T-cell (primary cell): ENCODE data around the gene SERPINA1. TPM values are rescaled to one million over a fixed set of nuclear protein-coding genes. Genes with fewer than 3 reads are reported as not detected.

Experiments used
- ATAC-seq, 4 experiments: fragments of 200-7000 bp in 3 of 4; fragments of 150-1000 bp in 1 of 4; cut with Tn5 transposase; replicated peaks in 1 of 4; 1 replicate in 3 of 4; 2 replicates in 1 of 4; pipeline ENCODE4 v1.10.0; 2021; ENCODE audit warnings: moderate library complexity in 3 of 4, mild to moderate bottlenecking in 2 of 4, moderate number of reproducible peaks in 1 of 4
- CTCF ChIA-PET, 2 donors: fragments of 300-600 bp; sonication (Branson Sonifier 250); formaldehyde crosslinking; loops; one replicate each; lab custom pipeline; 2022; ENCODE audit warnings: antibody characterized with exemption in 2 of 2; lab: Charles Lee
- POLR2A ChIA-PET, 2 donors: fragments of 300-600 bp; sonication (Branson Sonifier 250); formaldehyde crosslinking; loops; one replicate each; lab custom pipeline; 2022; ENCODE audit warnings: antibody characterized with exemption in 2 of 2; lab: Charles Lee
- DNase-seq, 35 experiments: peaks; one replicate each; pipeline versions ENCODE4 v3.0.0 to v3.0.0-alpha.2; 2013 to 2023
- H3K27ac ChIP-seq: one replicate; pipeline ENCODE4 v1.5.1; 2013; ENCODE audit warnings: low read length
- H3K27me3 ChIP-seq, 2 experiments: replicated peaks in 1 of 2; 1 replicate in 1 of 2; 2 replicates in 1 of 2; pipeline versions ENCODE4 v1.6.1 to v1.7.0; 2013; ENCODE audit warnings: low read length in 1 of 2, mixed read lengths in 1 of 2; ENCODE audit not compliant: control insufficient read depth in 2 of 2, insufficient read depth in 2 of 2; ENCODE audit errors: extremely low read depth in 1 of 2
- H3K36me3 ChIP-seq, 2 donors: 1 replicate in 1 of 2; 2 replicates in 1 of 2; pipeline versions ENCODE4 v1.6.1 to v1.7.0; 2013; ENCODE audit warnings: low read length in 1 of 2; ENCODE audit not compliant: control insufficient read depth in 2 of 2, insufficient read depth in 1 of 2; ENCODE audit errors: extremely low read depth in 1 of 2
- H3K4me1 ChIP-seq, 2 experiments: 1 replicate in 1 of 2; 2 replicates in 1 of 2; pipeline versions ENCODE4 v1.6.1 to v1.7.0; 2013; ENCODE audit warnings: low read length in 2 of 2, mixed read lengths in 1 of 2; ENCODE audit not compliant: insufficient read depth in 2 of 2, control insufficient read depth in 1 of 2; ENCODE audit errors: extremely low read depth in 1 of 2
- H3K4me3 ChIP-seq, 2 donors: 1 replicate in 1 of 2; 2 replicates in 1 of 2; pipeline versions ENCODE4 v1.5.1 to v1.7.0; 2013; ENCODE audit warnings: mild to moderate bottlenecking in 2 of 2, low read length in 1 of 2, moderate library complexity in 1 of 2; ENCODE audit not compliant: control insufficient read depth in 1 of 2; ENCODE audit errors: extremely low read depth in 1 of 2
- H3K9me3 ChIP-seq: 2 replicates; pipeline ENCODE4 v1.7.0; 2013
- H3K27ac Mint-ChIP-seq, 2 donors: one replicate each; pipeline ENCODE4 v1.8.0; 2020 to 2021; ENCODE audit warnings: mild to moderate bottlenecking in 2 of 2, mixed read lengths in 2 of 2
- H3K27me3 Mint-ChIP-seq, 2 donors: one replicate each; pipeline ENCODE4 v1.8.0; 2021 to 2022; ENCODE audit warnings: mixed read lengths in 2 of 2
- H3K36me3 Mint-ChIP-seq: one replicate; pipeline ENCODE4 v1.8.0; 2021; ENCODE audit warnings: mixed read lengths
- H3K4me1 Mint-ChIP-seq, 3 donors: one replicate each; pipeline ENCODE4 v1.8.0; 2020 to 2022; ENCODE audit warnings: mixed read lengths in 3 of 3, mild to moderate bottlenecking in 1 of 3
- H3K4me3 Mint-ChIP-seq, 3 donors: one replicate each; pipeline ENCODE4 v1.8.0; 2020 to 2022; ENCODE audit warnings: mild to moderate bottlenecking in 3 of 3, mixed read lengths in 3 of 3, moderate library complexity in 3 of 3
- H3K9me3 Mint-ChIP-seq, 3 donors: one replicate each; pipeline ENCODE4 v1.8.0; 2020 to 2022; ENCODE audit warnings: mixed read lengths in 3 of 3
- WGBS: methylation state at CpG from one replicate; pipeline ENCODE4 v1.1.5; 2013; ENCODE audit warnings: missing lambda C conversion rate; ENCODE audit not compliant: insufficient coverage; 5-methylcytosine and 5-hydroxymethylcytosine counted together
- total RNA-seq, 35 experiments: library from RNA in 6 of 35; stranded (reverse) in 6 of 35; fragments of 120-200 nt in 1 of 35; gene quantifications; one replicate each; pipeline versions ENCODE4 v1.2.1 to v1.2.4 and lab custom pipeline; 2013 to 2026

The SERPINA1 gene
- total RNA-seq, 5 donors from 2014 or later (not counting 1 experiment from before 2014, with no cell fraction given), result 0.63 to 11.1 (median 6.7) TPM

DNA sequence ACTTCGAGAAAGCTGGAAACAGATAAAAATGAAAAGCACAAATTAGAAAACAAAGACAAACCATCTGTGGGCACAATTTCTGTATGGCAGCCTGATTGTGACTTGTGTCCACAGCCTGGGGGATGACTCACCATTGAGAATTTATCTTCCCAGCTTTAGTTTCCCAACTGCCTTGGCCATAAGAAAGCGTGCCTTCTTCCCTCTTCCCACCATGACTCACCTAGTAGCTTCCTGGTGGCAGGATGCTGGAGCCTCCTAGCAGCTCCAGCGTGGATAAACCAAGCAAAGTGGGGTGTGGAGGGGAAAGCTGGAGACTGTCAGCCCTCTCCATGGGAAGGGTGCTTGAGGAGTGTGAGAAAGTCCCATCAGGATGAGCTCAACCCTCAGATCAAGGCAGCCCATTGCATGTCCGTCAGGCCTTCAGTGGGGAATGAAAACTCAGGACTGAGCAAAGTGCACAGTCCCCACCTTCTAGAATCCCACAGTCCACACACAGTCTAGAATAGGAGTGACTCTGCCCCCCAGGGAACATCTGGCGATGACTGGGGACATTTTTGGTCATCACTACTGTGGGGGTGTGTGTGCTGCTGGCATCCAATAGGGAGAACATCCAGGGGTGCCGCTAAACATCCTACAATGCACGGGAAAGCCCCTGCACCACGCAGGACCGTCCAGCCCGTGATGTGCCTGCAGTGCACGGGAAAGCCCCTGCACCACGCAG, 42.9 kb downstream of the SERPINA1 start:
- peaks cover 17 to 21% of the 10 kb centered on the region in 2 donors for H3K27me3 Mint-ChIP-seq
- ChIA-PET POLR2A (no interaction called here), CTCF (no interaction called here)
- Histone ChIP-seq H3K4me1 (peaks cover 0 to 3% of the 10 kb centered on the region in 2 experiments), H3K27me3 (peaks cover 0 to 4% of the 10 kb centered on the region in 2 experiments), H3K36me3 (no peaks in the 10 kb centered on the region), H3K9me3 (no peaks in the 10 kb centered on the region), H3K27ac (peak overlapping the region; percentile 48), H3K4me3 (no peak overlapping the region)
- ATAC-seq, result peak in 1 of 4 experiments; percentile 71
- peaks cover 0 to 13% (median 0%) of the 10 kb centered on the region in 3 donors for H3K9me3 Mint-ChIP-seq
- DNase-seq, result peak in 2 of 35 experiments; percentile 8 to 28
- no peak overlapping the region for H3K4me3 Mint-ChIP-seq
- peaks cover 0 to 12% (median 3%) of the 10 kb centered on the region in 3 donors for H3K4me1 Mint-ChIP-seq
- WGBS, result 69% methylated on average over 7 of the region's 12 CpGs
- H3K36me3 Mint-ChIP-seq, result no peaks in the 10 kb centered on the region
- no peak overlapping the region for H3K27ac Mint-ChIP-seq

DNA sequence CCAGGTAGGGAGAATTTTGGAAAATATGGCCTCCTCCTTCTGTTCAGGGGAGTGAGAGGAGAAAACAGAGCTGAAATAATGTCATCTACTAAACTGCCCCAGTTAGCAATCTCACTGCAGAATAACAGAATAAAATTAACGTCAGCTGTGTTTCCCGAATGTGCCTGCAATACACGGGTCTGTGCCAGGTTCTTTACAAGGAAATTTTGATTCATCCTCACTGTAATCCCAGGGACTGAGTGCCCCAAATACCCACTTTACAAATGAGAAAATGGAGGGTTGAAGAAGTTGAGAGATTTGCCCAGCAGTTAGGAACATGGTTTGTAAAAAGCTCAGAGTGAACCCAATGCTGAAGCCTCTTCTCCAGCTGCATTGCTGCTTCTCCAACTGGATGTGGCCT, 44.0 kb downstream of the SERPINA1 start:
- POLR2A ChIA-PET, result no interaction called here

DNA sequence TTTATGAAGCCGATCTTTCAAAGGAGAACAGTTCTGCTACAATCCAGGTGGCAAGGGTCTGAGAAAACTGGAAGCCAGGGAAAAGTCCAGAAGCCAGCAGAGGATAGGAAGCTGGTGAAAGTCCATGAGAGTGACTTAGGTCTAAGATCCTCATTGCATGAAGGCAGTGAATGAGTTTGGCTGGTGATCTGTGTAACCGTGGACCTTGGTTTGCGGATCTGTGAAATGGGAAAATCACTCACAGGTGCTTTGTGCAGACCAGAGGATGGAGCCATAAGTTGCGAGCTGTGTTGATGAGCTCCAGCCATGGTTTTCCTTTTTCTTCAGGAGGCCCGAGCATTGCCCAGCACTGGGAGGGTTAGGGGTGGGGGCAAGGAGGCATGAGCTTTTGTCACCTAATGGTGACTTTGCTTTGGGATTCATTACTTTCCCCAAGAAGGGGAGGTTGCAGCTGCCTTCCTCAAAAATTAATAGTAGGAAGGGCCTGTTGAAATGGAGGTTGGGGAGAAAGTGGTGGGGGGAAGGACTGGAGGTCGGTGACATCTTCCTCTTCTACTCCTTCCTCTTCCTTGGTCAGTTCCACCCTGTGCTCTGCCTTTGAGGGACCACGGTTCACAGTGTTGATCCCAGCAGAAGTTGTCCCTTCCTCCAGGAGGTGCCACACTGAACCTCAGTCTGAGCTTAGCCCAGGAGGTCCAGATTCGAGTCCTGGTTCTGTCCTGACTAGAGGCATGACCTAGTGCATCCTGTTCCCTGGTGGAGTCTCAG, 45.0 kb downstream of the SERPINA1 start:
- POLR2A ChIA-PET, result no interaction called here
- Histone ChIP-seq H3K27ac (no peak overlapping the region), H3K9me3 (no peaks in the 10 kb centered on the region), H3K4me3 (no peak overlapping the region), H3K4me1 (peaks cover 0 to 3% of the 10 kb centered on the region in 2 experiments), H3K36me3 (no peaks in the 10 kb centered on the region), H3K27me3 (peaks cover 0 to 4% of the 10 kb centered on the region in 2 experiments)
- Mint-ChIP-seq H3K4me3 (no peak overlapping the region), H3K27ac (no peak overlapping the region), H3K36me3 (no peaks in the 10 kb centered on the region), H3K4me1 (peaks cover 0 to 12% (median 3%) of the 10 kb centered on the region in 3 donors), H3K27me3 (peaks cover 26% of the 10 kb centered on the region in 2 donors), H3K9me3 (peaks cover 0 to 15% (median 0%) of the 10 kb centered on the region in 3 donors)
- CTCF ChIA-PET, result no interaction called here
- no peak for ATAC-seq
- 76% methylated on average over 6 of the region's 8 CpGs for WGBS
- no peak for DNase-seq

More for the DNA sequence above, 44.0 kb downstream of the SERPINA1 start:
- ATAC-seq, result no peak
- Mint-ChIP-seq H3K36me3 (no peaks in the 10 kb centered on the region), H3K4me3 (no peak overlapping the region), H3K4me1 (peaks cover 0 to 12% (median 3%) of the 10 kb centered on the region in 3 donors), H3K9me3 (peaks cover 0 to 15% (median 0%) of the 10 kb centered on the region in 3 donors), H3K27me3 (peaks cover 20 to 24% of the 10 kb centered on the region in 2 donors), H3K27ac (no peak overlapping the region)
- Histone ChIP-seq H3K36me3 (no peaks in the 10 kb centered on the region), H3K9me3 (no peaks in the 10 kb centered on the region), H3K4me1 (peaks cover 0 to 3% of the 10 kb centered on the region in 2 experiments), H3K4me3 (no peak overlapping the region), H3K27ac (no peak overlapping the region), H3K27me3 (peaks cover 0 to 4% of the 10 kb centered on the region in 2 experiments)
- CTCF ChIA-PET, result no interaction called here
- 80% methylated on average over 2 of the region's 3 CpGs for WGBS
- no peak for DNase-seq

DNA sequence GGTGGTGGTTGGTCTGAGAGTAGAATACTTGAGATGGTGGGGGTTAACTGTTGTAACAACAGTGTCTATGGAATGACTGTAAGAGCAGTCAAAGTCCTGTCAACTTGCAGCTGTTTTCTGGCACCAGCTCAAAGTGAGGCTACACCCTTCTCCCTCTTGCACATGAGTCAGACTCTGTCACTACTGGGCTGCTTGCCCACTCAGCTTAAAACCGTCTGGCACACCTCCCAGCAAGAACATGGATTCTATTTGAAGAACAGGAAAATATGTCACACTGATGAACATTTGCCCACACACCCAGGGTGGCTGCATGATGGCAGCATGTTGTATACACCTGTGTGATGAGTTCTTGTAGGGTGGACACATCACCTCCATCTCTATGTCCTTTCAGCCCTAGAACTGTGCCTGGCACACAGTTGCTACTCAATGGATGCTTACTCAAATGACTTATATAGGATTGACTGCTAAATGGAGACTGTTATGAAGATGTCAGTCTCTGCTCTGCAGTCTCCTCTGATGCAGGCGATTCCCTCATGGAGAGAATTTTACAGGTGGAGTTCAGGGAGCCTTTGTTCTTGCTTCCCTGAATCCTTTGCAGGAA, 46.0 kb downstream of the SERPINA1 start:
- no peak for DNase-seq
- H3K4me1 ChIP-seq, result peaks cover 0 to 3% of the 10 kb centered on the region in 2 experiments
- H3K36me3 ChIP-seq, result no peaks in the 10 kb centered on the region
- H3K36me3 Mint-ChIP-seq, result no peaks in the 10 kb centered on the region
- H3K4me3 ChIP-seq, result no peak overlapping the region
- H3K27me3 ChIP-seq, result peaks cover 0 to 4% of the 10 kb centered on the region in 2 experiments
- H3K27ac ChIP-seq, result no peak overlapping the region
- no peak overlapping the region for H3K4me3 Mint-ChIP-seq
- H3K27ac Mint-ChIP-seq, result no peak overlapping the region
- no CpG with 5 or more reads among the region's 2 CpGs for WGBS
- POLR2A ChIA-PET, result no interaction called here
- H3K9me3 ChIP-seq, result no peaks in the 10 kb centered on the region
- peaks cover 26 to 28% of the 10 kb centered on the region in 2 donors for H3K27me3 Mint-ChIP-seq
- no peak for ATAC-seq
- H3K9me3 Mint-ChIP-seq, result peaks cover 0 to 15% (median 0%) of the 10 kb centered on the region in 3 donors
- CTCF ChIA-PET, result no interaction called here
- peaks cover 0 to 12% (median 3%) of the 10 kb centered on the region in 3 donors for H3K4me1 Mint-ChIP-seq

DNA sequence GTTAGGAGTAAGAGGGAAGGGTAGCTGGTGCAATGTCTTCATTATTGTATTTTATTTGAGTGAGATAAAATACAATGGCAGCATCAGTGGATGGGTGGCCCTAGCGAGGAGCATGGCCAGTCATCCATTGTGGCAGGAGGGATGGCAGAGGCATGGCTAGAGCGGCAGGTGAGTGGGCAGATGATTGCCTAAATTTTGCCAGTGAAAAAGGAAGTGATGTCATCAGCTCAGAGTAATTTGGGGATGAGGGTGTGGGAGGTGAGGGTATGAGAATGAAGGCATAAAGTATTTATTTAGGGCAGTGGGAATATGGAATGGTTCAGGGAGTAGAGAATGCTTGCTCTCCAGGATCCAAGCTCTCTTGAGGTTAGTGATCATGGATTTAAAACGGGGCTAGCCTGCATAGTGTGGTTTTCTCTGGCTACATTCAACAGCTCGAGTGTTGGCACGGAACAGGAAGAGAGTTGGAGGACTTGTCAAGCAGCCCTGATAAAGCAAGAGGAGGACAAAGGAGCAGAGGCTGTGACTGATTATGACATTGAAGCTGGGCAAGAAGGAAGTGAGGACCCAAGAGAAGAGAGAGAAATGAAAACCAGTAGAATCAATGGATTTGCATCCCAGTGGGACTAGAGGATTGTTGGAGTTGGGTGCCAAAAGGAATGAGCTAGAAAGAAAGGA, 46.6 kb downstream of the SERPINA1 start:
- H3K9me3 ChIP-seq, result no peaks in the 10 kb centered on the region
- H3K27me3 ChIP-seq, result peaks cover 0 to 4% of the 10 kb centered on the region in 2 experiments
- POLR2A ChIA-PET, result no interaction called here
- no peak for ATAC-seq
- H3K36me3 ChIP-seq, result no peaks in the 10 kb centered on the region
- CTCF ChIA-PET, result no interaction called here
- Mint-ChIP-seq H3K27me3 (peaks cover 26 to 28% of the 10 kb centered on the region in 2 donors), H3K27ac (no peak overlapping the region), H3K4me1 (peaks cover 0 to 10% (median 3%) of the 10 kb centered on the region in 3 donors), H3K36me3 (no peaks in the 10 kb centered on the region), H3K4me3 (no peak overlapping the region), H3K9me3 (peaks cover 0 to 15% (median 0%) of the 10 kb centered on the region in 3 donors)
- WGBS, result 36% methylated on average over 5 of the region's 5 CpGs
- H3K4me3 ChIP-seq, result no peak overlapping the region
- peaks cover 0 to 3% of the 10 kb centered on the region in 2 experiments for H3K4me1 ChIP-seq
- DNase-seq, result no peak
- no peak overlapping the region for H3K27ac ChIP-seq

DNA sequence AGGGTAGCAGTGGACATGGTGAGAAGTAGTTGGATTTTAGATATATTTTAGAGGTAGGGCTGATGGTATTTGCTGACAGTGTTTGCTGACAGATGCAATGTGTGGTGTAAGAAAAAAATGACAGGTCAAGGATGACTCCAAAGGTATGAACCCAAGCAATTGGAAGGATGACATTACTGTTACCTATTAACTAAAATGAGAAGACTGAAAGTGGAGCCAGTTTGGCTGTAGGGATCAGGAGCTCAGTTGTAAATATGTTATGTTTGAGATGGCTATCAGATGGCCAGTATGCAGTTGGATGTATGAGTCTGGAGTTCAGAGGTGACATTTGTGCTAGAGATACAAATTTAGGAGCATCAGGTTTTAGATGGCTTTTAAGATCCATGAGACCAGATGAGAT, 47.9 kb downstream of the SERPINA1 start:
- no peak overlapping the region for H3K27ac Mint-ChIP-seq
- Histone ChIP-seq H3K27me3 (peaks cover 0 to 4% of the 10 kb centered on the region in 2 experiments), H3K4me1 (peaks cover 0 to 3% of the 10 kb centered on the region in 2 experiments), H3K9me3 (no peaks in the 10 kb centered on the region), H3K27ac (no peak overlapping the region), H3K4me3 (no peak overlapping the region), H3K36me3 (no peaks in the 10 kb centered on the region)
- H3K9me3 Mint-ChIP-seq, result peaks cover 0 to 15% (median 0%) of the 10 kb centered on the region in 3 donors
- ChIA-PET POLR2A (no interaction called here), CTCF (no interaction called here)
- DNase-seq, result no peak
- H3K4me1 Mint-ChIP-seq, result peaks cover 0 to 5% (median 0%) of the 10 kb centered on the region in 3 donors
- no peak for ATAC-seq
- no peaks in the 10 kb centered on the region for H3K36me3 Mint-ChIP-seq
- H3K4me3 Mint-ChIP-seq, result no peak overlapping the region
- peaks cover 28 to 29% of the 10 kb centered on the region in 2 donors for H3K27me3 Mint-ChIP-seq
